K562 (cell line): Measurements from ENCODE around the gene KLHL35. TPM values are rescaled to one million over a fixed set of nuclear protein-coding genes. Genes with fewer than 3 reads are reported as not detected.
A peak's percentile ranks its signal among the peaks of the same experiment; 100 is the strongest.

Experiments
- ATAC-seq: fragments of 200-7000 bp; cut with Tn5 transposase; 3 replicates; pipeline ENCODE4 v1.9.1; 2020; ENCODE audit warnings: moderate library complexity
- Bru-seq: library from RNA; stranded (reverse); fragments of 400-500 nt; gene quantifications from one replicate; lab custom pipeline; 2021; lab: Mats Ljungman, UMichigan
- BruChase-seq, 2 experiments: library from RNA; stranded (reverse); fragments of 400-500 nt; gene quantifications; one replicate each; lab custom pipeline; 2021; lab: Mats Ljungman, UMichigan
- BruUV-seq: library from RNA; stranded (reverse); fragments of 400-500 nt; replicated peaks from 2 replicates; lab custom pipeline; 2021; lab: Mats Ljungman, UMichigan
- CTCF ChIA-PET: fragments of 300-600 bp; formaldehyde crosslinking; extraction: SDS; loops from one replicate; lab custom pipeline; 2021; ENCODE audit warnings: low intra/inter-chr PET ratio; lab: Yijun Ruan, JAX
- POLR2A ChIA-PET: fragments of 300-600, 350-650 bp; sonication (Branson Sonifier 250); formaldehyde crosslinking; extraction: SDS; loops from one replicate; lab custom pipeline; 2021; ENCODE audit warnings: antibody characterized with exemption, inconsistent platforms; lab: Yijun Ruan, JAX
- DNase-seq, 4 experiments: peaks; one replicate each; pipeline versions ENCODE4 v3.0.0 to v3.0.0-alpha.2; 2011 to 2018; ENCODE audit warnings: low spot score in 3 of 4, mixed read lengths in 3 of 4; ENCODE audit errors: extremely low read depth in 1 of 4
- FAIRE-seq: peaks from 2 replicates; lab custom pipeline; 2011; peaks lifted over from hg19 to GRCh38; lab: Jason Lieb, UNC
- H2AFZ ChIP-seq: 2 replicates; pipeline ENCODE4 v1.6.0; 2011; ENCODE audit warnings: low read depth, low read length, control low read depth, inconsistent platforms
- H3K27ac ChIP-seq: fragments of 200-600 bp; 3 replicates; pipeline ENCODE4 v1.8.0; 2011; ENCODE audit warnings: low read depth, mild to moderate bottlenecking, control low read depth, inconsistent platforms, low read length, moderate library complexity, mixed read lengths; ENCODE audit errors: extremely low read depth
- H3K27me3 ChIP-seq, 2 experiments: fragments of 300-600 bp in 1 of 2; 2 replicates in 1 of 2; 3 replicates in 1 of 2; pipeline versions ENCODE4 v1.6.0 to v1.8.0; 2011; ENCODE audit warnings: inconsistent platforms in 2 of 2, low read length in 2 of 2, mild to moderate bottlenecking in 1 of 2, mixed read lengths in 1 of 2, moderate library complexity in 1 of 2; ENCODE audit not compliant: control insufficient read depth in 2 of 2, insufficient read depth in 2 of 2
- H3K36me3 ChIP-seq: fragments of 300-600 bp; 3 replicates; pipeline ENCODE4 v1.8.0; 2011; ENCODE audit warnings: mild to moderate bottlenecking, low read length, inconsistent platforms; ENCODE audit not compliant: control insufficient read depth, insufficient read depth
- H3K4me1 ChIP-seq, 2 experiments: fragments of 200-600 bp in 1 of 2; replicated peaks in 1 of 2; 2 replicates in 1 of 2; 3 replicates in 1 of 2; pipeline versions ENCODE4 v1.5.1 to v1.8.0; 2011; ENCODE audit warnings: inconsistent platforms in 2 of 2, low read length in 2 of 2, mild to moderate bottlenecking in 1 of 2, mixed read lengths in 1 of 2, moderate library complexity in 1 of 2; ENCODE audit not compliant: control insufficient read depth in 2 of 2, insufficient read depth in 2 of 2
- H3K4me2 ChIP-seq: 2 replicates; pipeline ENCODE4 v1.6.1; 2011; ENCODE audit warnings: low read length, control low read depth, inconsistent platforms, mixed read lengths; ENCODE audit not compliant: insufficient read depth
- H3K4me3 ChIP-seq: fragments of 200-600 bp; sonication (generic), shearing (Covaris generic); 2 replicates; pipeline ENCODE4 v1.5.1; 2016; ENCODE audit warnings: control low read depth, inconsistent platforms
- H3K79me2 ChIP-seq: fragments of 200-600 bp; 3 replicates; pipeline ENCODE4 v1.8.0; 2011; ENCODE audit warnings: low read length, inconsistent platforms; ENCODE audit not compliant: control insufficient read depth, insufficient read depth
- H3K9ac ChIP-seq, 2 experiments: 2 replicates each; pipeline versions ENCODE4 v1.6.0 to v1.6.1; 2011; ENCODE audit warnings: low read depth in 2 of 2, low read length in 2 of 2, control low read depth in 1 of 2, inconsistent platforms in 1 of 2, mild to moderate bottlenecking in 1 of 2, mixed read lengths in 1 of 2; ENCODE audit not compliant: insufficient read depth in 1 of 2
- H3K9me1 ChIP-seq: one replicate; pipeline ENCODE4 v1.6.0; 2011; ENCODE audit warnings: inconsistent platforms, mild to moderate bottlenecking, low read length, moderate library complexity; ENCODE audit not compliant: control insufficient read depth, insufficient read depth
- H3K9me3 ChIP-seq: replicated peaks from 2 replicates; pipeline ENCODE4 v1.5.1; 2011; ENCODE audit warnings: low read depth, low read length, inconsistent platforms; ENCODE audit not compliant: control insufficient read depth, insufficient read depth
- H4K20me1 ChIP-seq: replicated peaks from 2 replicates; pipeline ENCODE4 v1.6.1; 2011; ENCODE audit warnings: low read length, inconsistent platforms, mixed read lengths; ENCODE audit not compliant: control insufficient read depth, insufficient read depth
- BRCA1 ChIP-seq, 2 experiments: fragments of 450-650 bp in 1 of 2; sonication (generic) in 1 of 2; formaldehyde crosslinking in 1 of 2; IDR thresholded peaks; 2 replicates each; pipeline versions ENCODE4 v1.5.0 to v1.6.1; 2017 to 2020; ENCODE audit warnings: mild to moderate bottlenecking in 1 of 2, missing genetic modification reagents in 1 of 2
- DMBX1 ChIP-seq: fragments of 250-450 bp; sonication (Bioruptor Pico); IDR thresholded peaks from 2 replicates; pipeline ENCODE4 v1.8.0; 2022; ENCODE audit warnings: inconsistent platforms, mild to moderate bottlenecking, moderate library complexity, borderline replicate concordance
- POLR2G ChIP-seq: fragments of 200-400 bp; formaldehyde crosslinking; IDR thresholded peaks from 2 replicates; pipeline ENCODE4 v1.6.1; 2017; ENCODE audit warnings: low read depth, mild to moderate bottlenecking, antibody characterized with exemption, low read length, moderate library complexity
- XRCC4 ChIP-seq: IDR thresholded peaks from one replicate; pipeline ENCODE4 v1.6.1; 2011; ENCODE audit not compliant: insufficient read depth, insufficient read length; ENCODE audit errors: extremely low read depth
- ZNF780A ChIP-seq: fragments of 250-450 bp; sonication (Bioruptor Pico); IDR thresholded peaks from 2 replicates; pipeline ENCODE4 v1.5.0; 2021; ENCODE audit warnings: mild to moderate bottlenecking
- ZSCAN29 ChIP-seq: fragments of 450-650 bp; IDR thresholded peaks from 2 replicates; pipeline ENCODE4 v1.6.1; 2017
- WGBS: fragments of 100-300 bp; shearing (Covaris generic); methylation state at CpG from one replicate; pipeline ENCODE4 v1.1.6; 2016; ENCODE audit warnings: low coverage, mixed read lengths; ENCODE audit not compliant: insufficient coverage; ENCODE audit errors: missing lambda C conversion rate; 5-methylcytosine and 5-hydroxymethylcytosine counted together
- in situ Hi-C: fragments of 300-500 bp; cut with MboI; formaldehyde crosslinking; loops from 4 replicates; pipeline ENCODE4 v1.15.0; 2018; ENCODE audit warnings: inconsistent platforms, mixed read lengths
- intact Hi-C: fragments of 100-400 bp; cut with micrococcal nuclease; formaldehyde crosslinking; loops from 2 replicates; pipeline ENCODE4 v1.14.2; 2022
- long read RNA-seq, 3 experiments: library from polyadenylated mRNA in 2 of 3; library from RNA in 1 of 3; unstranded in 2 of 3; stranded (forward) in 1 of 3; transcript quantifications; one replicate each; pipeline ENCODE4 v2.0.0, GENCODE V29; 2019 to 2022
- polyA minus RNA-seq, 3 experiments: library from RNA; depleted of rRNA, polyadenylated mRNA; stranded (reverse); fragments of >200 nt; gene quantifications; 2 replicates each; pipeline ENCODE4 v1.2.3, GENCODE V29; 2011
- polyA plus RNA-seq, 8 experiments: library from polyadenylated mRNA; depleted of rRNA in 4 of 8; stranded (reverse) in 5 of 8; unstranded in 3 of 8; fragments of >200 nt; fragmentation: Nextera tagmentation in 2 of 8; fragmentation: Illumina TruSeq in 1 of 8; extraction: Ambion mirVana in 2 of 8; extraction: Trizol in 1 of 8; gene quantifications; 2 replicates each; pipeline versions ENCODE4 v1.2.1 to v1.2.3, GENCODE V29; 2011 to 2014; ENCODE audit warnings: inconsistent platforms in 1 of 8, missing spikeins in 1 of 8
- total RNA-seq, 7 experiments: library from RNA; depleted of rRNA in 6 of 7; stranded (reverse); fragments of >200 nt in 6 of 7; fragmentation: Illumina TruSeq in 2 of 7; extraction: Trizol in 2 of 7; gene quantifications; 2 replicates each; pipeline versions ENCODE4 v1.2.1 to v1.2.3, GENCODE V29; 2011 to 2021; ENCODE audit warnings: low replicate concordance in 1 of 7

Gene KLHL35
- not detected in 2 replicates for total RNA-seq (2011; cell fraction: chromatin; rRNA removed; ENCODE audit: low replicate concordance)
- total RNA-seq (2011; cell fraction: nucleolus; rRNA removed): not detected in 2 replicates
- not detected in 2 replicates for total RNA-seq (2011; cell fraction: nucleoplasm; rRNA removed)
- total RNA-seq (2014; rRNA removed): not detected in 2 replicates
- total RNA-seq (2014; rRNA removed; fragmentation: Illumina TruSeq; extraction: Trizol): not detected in 2 replicates
- not detected in 2 replicates for total RNA-seq (2015; rRNA removed; fragmentation: Illumina TruSeq; extraction: Trizol)
- total RNA-seq (2021): not detected in 2 replicates
- not detected in 2 replicates for polyA plus RNA-seq (2011; rRNA removed)
- not detected in 2 replicates for polyA plus RNA-seq (2011; cell fraction: cytosol; rRNA removed)
- not detected in 2 replicates for polyA plus RNA-seq (2011; cell fraction: nucleus; rRNA removed)
- polyA plus RNA-seq (2012): 0.05 and 0.10 TPM in 2 replicates
- not detected in 2 replicates for polyA plus RNA-seq (2014; fragmentation: Illumina TruSeq; extraction: Trizol)
- not detected for polyA plus RNA-seq (2014; fragmentation: Nextera tagmentation; extraction: Ambion mirVana)
- not detected in 2 replicates for polyA plus RNA-seq (2014; rRNA removed)
- polyA minus RNA-seq (2011; rRNA and poly(A)+ RNA removed): not detected in 2 replicates
- polyA minus RNA-seq (2011; cell fraction: cytosol; rRNA and poly(A)+ RNA removed): 1.5 TPM in 1 of 2 replicates, not detected in the other
- polyA minus RNA-seq (2011; cell fraction: nucleus; rRNA and poly(A)+ RNA removed): not detected in 2 replicates
- percentile 10 among the genes with signal in this experiment for Bru-seq, nascent RNA
- percentile 10 among the genes with signal in this experiment for BruChase-seq, experiment 1, labeled RNA remaining after a 2-hour chase
- BruChase-seq, experiment 2, labeled RNA remaining after a 6-hour chase: percentile 15 among the genes with signal in this experiment
- long read RNA-seq, experiment 1: 0 reads
- long read RNA-seq, experiment 2: 0 reads
- long read RNA-seq, experiment 3: 0 reads

DNA sequence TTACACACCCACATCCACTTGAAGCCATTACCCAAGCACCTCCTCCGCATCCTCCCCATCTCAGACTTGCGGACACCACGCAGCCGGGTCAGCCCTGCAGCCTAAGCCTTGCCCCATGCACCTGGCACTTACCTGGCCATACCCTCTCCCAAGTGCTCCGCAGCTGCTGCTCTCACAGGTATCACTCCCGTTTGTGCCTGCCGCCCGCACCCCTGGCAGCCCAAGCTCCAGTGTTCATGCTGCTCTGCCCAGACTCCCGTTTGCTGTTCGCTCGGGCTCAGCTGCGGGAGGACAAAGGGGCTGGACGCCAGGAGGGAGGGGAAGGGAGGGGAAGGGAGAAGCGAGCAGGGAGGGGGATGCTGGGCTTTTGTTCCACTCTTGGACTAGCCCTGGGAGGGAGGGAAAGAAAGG is at the start of gene KLHL35:
KLHL35 (minus strand) TSS at position 293 of the 411 bp plus-strand sequence. CDS start 2,574 bp downstream, outside the sequence.
- in situ Hi-C loops: loop anchor here (25.0 kb wide), 1 partner anchor 429 kb away; no protein-coding TSS in a partner anchor
- Histone ChIP-seq H3K9me1 (no peaks in the 10 kb centered on the region), H3K4me3 (no peak within 1 kb of the TSS), H3K27ac (no peak within 1 kb of the TSS), H3K9me3 (no peaks in the 10 kb centered on the region), H3K4me1 (peaks cover 0 to 10% of the 10 kb centered on the region in 2 experiments; a peak in 4 of 5 replicates), H3K9ac (peak within 1 kb of the TSS in 1 of 2 experiments; percentile 49; a peak in 2 of 4 replicates), H4K20me1 (no peaks in the 10 kb centered on the region), H3K79me2 (no peaks in the 10 kb centered on the region), H3K4me2 (no peak within 1 kb of the TSS), H3K36me3 (no peaks in the 10 kb centered on the region), H2AFZ (no peak within 1 kb of the TSS), H3K27me3 (peaks cover 4 to 22% of the 10 kb centered on the region in 2 experiments; a peak in 4 of 5 replicates)
- POLR2A ChIA-PET: interaction anchor here (0.5 to 1.3 kb wide), 3 partner anchors 29 to 34 kb away, joined by 3 to 6 read pairs (median 3); no protein-coding TSS in a partner anchor
- DNase-seq (peak in 2 of 4 experiments; percentile 41 to 43), FAIRE-seq (no peak), ATAC-seq (peak; percentile 8; the same call in 1 of the 3 replicates)
- WGBS: 11% methylated on average over 12 of the region's 14 CpGs
- CTCF ChIA-PET: no interaction called here
- no TSS peak for BruUV-seq
- intact Hi-C loops: no loop called here
- TF ChIP-seq ZSCAN29 (no peak), POLR2G (peak; percentile 37; the same call in 1 of the 2 replicates), ZNF780A (no peak), XRCC4 (no peak), DMBX1 (CRISPR knock-in tag) (no peak), BRCA1 (IDR thresholded peaks at IDR 0.05) (no peak), BRCA1 (CRISPR knock-in tag; IDR thresholded peaks at IDR 0.05) (no peak)
